Kidney epithelial cell (primary cell): ENCODE results near the gene RNF213. TPM values are rescaled to one million over a fixed set of nuclear protein-coding genes. Genes with fewer than 3 reads are reported as not detected.

Experiments used
- DNase-seq: peaks from one replicate; pipeline ENCODE4 v3.0.0-alpha.2; 2010; ENCODE audit warnings: low read depth
- H3K27me3 ChIP-seq: 2 replicates; pipeline ENCODE4 v1.6.0; 2011; ENCODE audit warnings: low read length; ENCODE audit not compliant: control insufficient read depth, insufficient read depth
- H3K36me3 ChIP-seq: 2 replicates; pipeline ENCODE4 v1.5.1; 2011; ENCODE audit warnings: low read length; ENCODE audit not compliant: control insufficient read depth, insufficient read depth
- H3K4me3 ChIP-seq: 2 replicates; pipeline ENCODE4 v1.5.1; 2011; ENCODE audit warnings: low read depth, mild to moderate bottlenecking, control low read depth, low read length
- total RNA-seq: library from RNA; depleted of rRNA; stranded (reverse); fragments of >200 nt; gene quantifications from 2 replicates; pipeline ENCODE4 v1.2.3, GENCODE V29; 2015
- TF ChIP-seq, protein P1 (sequence below): IDR thresholded peaks from 2 replicates; pipeline ENCODE4 v1.5.1; 2011; ENCODE audit warnings: mild to moderate bottlenecking, moderate library complexity, low read length, control low read depth, inconsistent platforms; ENCODE audit not compliant: insufficient read depth, poor library complexity, severe bottlenecking

RNF213 gene
- total RNA-seq, 1 donor from 2014 or later = 111 TPM

DNA sequence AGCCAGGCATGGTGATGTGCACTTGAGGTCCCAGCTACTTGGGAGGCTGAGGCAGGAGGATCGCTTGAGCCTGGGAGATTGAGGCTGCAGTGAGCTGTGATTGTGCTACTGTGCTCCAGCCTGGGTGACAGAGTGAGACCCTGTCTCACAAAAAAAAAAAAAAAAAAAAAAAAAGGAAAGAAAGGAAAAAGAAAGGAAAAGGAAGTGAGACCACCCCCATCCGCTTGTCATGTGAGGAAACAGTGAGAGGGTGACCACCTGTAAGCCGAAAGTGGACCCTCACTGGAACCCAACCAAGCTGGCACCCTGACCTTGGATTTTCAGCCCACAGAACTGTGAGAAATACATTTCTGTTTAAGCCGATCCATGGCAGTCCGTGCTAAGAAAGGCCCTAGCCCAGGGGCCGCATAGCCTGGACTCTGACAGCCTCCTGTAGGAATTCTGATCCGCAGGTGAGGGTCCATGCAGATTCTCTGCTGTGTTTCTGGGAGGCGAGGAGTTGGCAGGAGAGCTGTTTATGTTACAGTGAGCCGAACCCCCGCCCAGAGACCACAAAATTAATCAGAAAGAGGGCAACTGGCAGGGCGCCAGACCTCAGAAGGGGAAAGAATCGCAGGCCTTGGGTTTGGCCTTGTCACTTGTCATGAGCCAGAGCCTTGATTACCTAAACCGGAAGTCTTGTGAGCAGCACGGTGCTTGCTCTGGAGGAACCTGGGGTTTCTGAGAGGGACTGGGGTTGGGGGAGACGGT is 41.5 kb upstream of the RNF213 start:
- peak overlapping the region; percentile 78 for H3K4me3 ChIP-seq
- peaks cover 2% of the 10 kb centered on the region for H3K36me3 ChIP-seq
- DNase-seq = peak; percentile 52
- H3K27me3 ChIP-seq = no peaks in the 10 kb centered on the region
- TF ChIP-seq, protein P1, sequence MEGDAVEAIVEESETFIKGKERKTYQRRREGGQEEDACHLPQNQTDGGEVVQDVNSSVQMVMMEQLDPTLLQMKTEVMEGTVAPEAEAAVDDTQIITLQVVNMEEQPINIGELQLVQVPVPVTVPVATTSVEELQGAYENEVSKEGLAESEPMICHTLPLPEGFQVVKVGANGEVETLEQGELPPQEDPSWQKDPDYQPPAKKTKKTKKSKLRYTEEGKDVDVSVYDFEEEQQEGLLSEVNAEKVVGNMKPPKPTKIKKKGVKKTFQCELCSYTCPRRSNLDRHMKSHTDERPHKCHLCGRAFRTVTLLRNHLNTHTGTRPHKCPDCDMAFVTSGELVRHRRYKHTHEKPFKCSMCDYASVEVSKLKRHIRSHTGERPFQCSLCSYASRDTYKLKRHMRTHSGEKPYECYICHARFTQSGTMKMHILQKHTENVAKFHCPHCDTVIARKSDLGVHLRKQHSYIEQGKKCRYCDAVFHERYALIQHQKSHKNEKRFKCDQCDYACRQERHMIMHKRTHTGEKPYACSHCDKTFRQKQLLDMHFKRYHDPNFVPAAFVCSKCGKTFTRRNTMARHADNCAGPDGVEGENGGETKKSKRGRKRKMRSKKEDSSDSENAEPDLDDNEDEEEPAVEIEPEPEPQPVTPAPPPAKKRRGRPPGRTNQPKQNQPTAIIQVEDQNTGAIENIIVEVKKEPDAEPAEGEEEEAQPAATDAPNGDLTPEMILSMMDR = no peak

GRCh38 chr17:80219763-80220053 is 40.9 kb upstream of the RNF213 start:
- H3K27me3 ChIP-seq = no peaks in the 10 kb centered on the region
- peaks cover 2% of the 10 kb centered on the region for H3K36me3 ChIP-seq
- TF ChIP-seq, protein P1 = no peak
- H3K4me3 ChIP-seq = peak overlapping the region; percentile 78
- DNase-seq = no peak

DNA sequence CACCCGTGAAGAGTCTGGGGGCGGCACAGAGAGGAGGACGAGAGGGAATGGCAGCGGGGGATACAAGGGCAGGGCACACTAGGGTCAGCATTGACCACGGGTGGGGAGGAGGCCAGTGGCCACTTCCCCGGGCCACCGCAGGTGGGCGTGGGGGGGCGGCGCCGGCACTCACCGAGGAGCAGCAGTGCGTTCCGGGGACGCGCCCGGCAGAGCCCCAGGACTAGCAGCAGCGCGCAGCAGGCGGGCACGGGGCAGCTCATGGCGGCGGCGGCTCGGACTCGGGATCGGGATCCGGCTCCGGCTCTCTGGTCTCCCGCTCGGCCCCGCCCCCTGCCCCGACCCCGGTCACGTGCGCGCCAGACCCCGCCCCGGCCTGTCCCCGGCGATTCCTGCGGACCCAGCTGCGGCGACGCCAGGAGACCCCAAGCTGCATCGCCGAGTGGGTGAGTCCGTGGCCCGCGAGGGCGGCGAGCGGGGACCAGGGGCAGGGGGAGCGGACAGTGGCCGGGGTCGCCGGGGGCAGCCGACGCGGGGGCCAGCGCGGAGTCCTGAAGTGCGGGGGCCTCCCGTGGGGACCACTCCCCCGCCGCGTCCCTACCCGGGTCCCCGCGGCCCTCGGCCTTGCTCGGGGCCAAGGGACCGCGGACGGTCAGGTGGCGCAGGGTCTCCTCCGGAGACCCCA is 40.5 kb upstream of the RNF213 start, which contains the start of the genes SGSH and SLC26A11:
Gene SGSH (minus strand): TSS at position 280 of the 682 bp plus-strand sequence. CDS start 20 bp downstream, at position 260.
Gene SLC26A11 (plus strand): TSS at position 374 of the 682 bp plus-strand sequence. CDS start 1,134 bp downstream, outside the sequence.
- peak; percentile 12 for DNase-seq
- Histone ChIP-seq H3K27me3 (no peaks in the 10 kb centered on the region), H3K4me3 (peak within 1 kb of the TSS; percentile 78), H3K36me3 (peaks cover 2% of the 10 kb centered on the region)
- TF ChIP-seq, protein P1 = no peak

DNA sequence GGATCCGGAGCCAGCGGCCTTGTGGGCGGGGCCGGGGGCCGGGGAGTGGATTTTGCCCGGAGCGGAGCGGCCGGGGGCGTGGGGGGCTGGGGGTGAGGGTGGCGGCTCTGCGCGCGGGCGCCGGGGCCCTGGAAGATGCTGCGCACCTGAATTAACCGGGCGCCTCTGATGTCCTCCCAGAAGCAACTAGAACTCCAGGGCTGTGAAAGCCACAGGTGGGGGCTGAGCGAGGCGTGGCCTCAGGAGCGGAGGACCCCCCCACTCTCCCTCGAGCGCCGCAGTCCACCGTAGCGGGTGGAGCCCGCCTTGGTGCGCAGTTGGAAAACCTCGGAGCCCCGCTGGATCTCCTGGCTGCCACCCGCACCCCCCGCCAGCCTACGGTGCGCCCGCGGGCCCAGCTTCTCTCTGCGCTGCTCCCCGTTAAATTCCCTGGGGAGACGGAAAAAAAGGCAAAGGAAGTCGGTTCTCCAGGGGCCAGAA is 39.9 kb upstream of the RNF213 start:
- TF ChIP-seq, protein P1 = no peak
- H3K4me3 ChIP-seq = peak overlapping the region; percentile 78
- peaks cover 2% of the 10 kb centered on the region for H3K36me3 ChIP-seq
- H3K27me3 ChIP-seq = no peaks in the 10 kb centered on the region
- no peak for DNase-seq

- Histone ChIP-seq H3K27me3 (no peaks in the 10 kb centered on the region), H3K36me3 (peaks cover 2% of the 10 kb centered on the region), H3K4me3 (peak overlapping the region; percentile 78)
- TF ChIP-seq, protein P1 = no peak
- no peak for DNase-seq
Measured at GRCh38 chr17:80221351-80222105, 39.1 kb upstream of the RNF213 start.
